K562 (cell line): ENCODE data around the gene ZNF451. TPM values are rescaled to one million over a fixed set of nuclear protein-coding genes. Genes with fewer than 3 reads are reported as not detected.

Experiments
- BMI1 ChIP-seq: fragments of 150-350 bp; IDR thresholded peaks from 2 replicates; pipeline ENCODE4 v1.6.1; 2014; ENCODE audit warnings: low read length
- CEBPG ChIP-seq, 3 experiments: fragments of 200-800 bp in 1 of 3; sonication (Bioruptor generic) in 1 of 3; sonication (generic) in 1 of 3; formaldehyde crosslinking in 1 of 3; IDR thresholded peaks in 2 of 3; conservative IDR thresholded peaks in 1 of 3; 2 replicates each; pipeline versions ENCODE4 v1.6.1 to v1.8.0; 2016 to 2022; ENCODE audit warnings: missing compliant biosample characterization in 2 of 3, missing genetic modification characterization in 2 of 3, mild to moderate bottlenecking in 1 of 3, missing genetic modification reagents in 1 of 3
- DDX20 ChIP-seq: fragments of 450-650 bp; IDR thresholded peaks from 2 replicates; pipeline ENCODE4 v1.6.1; 2016; ENCODE audit warnings: missing genetic modification characterization, low read depth, mild to moderate bottlenecking, missing compliant biosample characterization, moderate library complexity
- ETS2 ChIP-seq: IDR thresholded peaks from 2 replicates; pipeline ENCODE4 v1.6.1; 2016; ENCODE audit warnings: borderline replicate concordance, missing genetic modification characterization, mild to moderate bottlenecking, moderate library complexity, missing compliant biosample characterization; ENCODE audit not compliant: poor library complexity, severe bottlenecking
- RAD51 ChIP-seq: fragments of 450-650 bp; IDR thresholded peaks from 2 replicates; pipeline ENCODE4 v1.7.1; 2016; ENCODE audit warnings: low read depth, mild to moderate bottlenecking, borderline replicate concordance
- STAT5A ChIP-seq: IDR thresholded peaks from 2 replicates; pipeline ENCODE4 v1.6.1; 2012; ENCODE audit warnings: low read length, inconsistent platforms, borderline replicate concordance
- TCF7 ChIP-seq: sonication (generic); IDR thresholded peaks from 2 replicates; pipeline ENCODE4 v1.6.1; 2016; ENCODE audit warnings: antibody characterized with exemption, borderline replicate concordance
- ZC3H11A ChIP-seq: IDR thresholded peaks from 2 replicates; pipeline ENCODE4 v1.6.1; 2012; ENCODE audit warnings: low read depth, low read length, improper control_type of control experiment
- ZKSCAN8 ChIP-seq: fragments of 200-800 bp; sonication (Bioruptor generic); IDR thresholded peaks from 2 replicates; pipeline ENCODE4 v1.6.1; 2016; ENCODE audit warnings: missing genetic modification characterization, missing compliant biosample characterization
- ZNF253 ChIP-seq: fragments of 250-450 bp; sonication (Bioruptor Pico); conservative IDR thresholded peaks from 2 replicates; pipeline ENCODE4 v1.6.1; 2021; ENCODE audit warnings: mild to moderate bottlenecking
- ZNF561 ChIP-seq: fragments of 450-650 bp; formaldehyde crosslinking; conservative IDR thresholded peaks from 2 replicates; pipeline ENCODE4 v1.4.0; 2020; ENCODE audit warnings: mild to moderate bottlenecking, moderate library complexity
- polyA plus RNA-seq, 8 experiments: library from polyadenylated mRNA; depleted of rRNA in 4 of 8; stranded (reverse) in 5 of 8; unstranded in 3 of 8; fragments of >200 nt; fragmentation: Nextera tagmentation in 2 of 8; fragmentation: Illumina TruSeq in 1 of 8; extraction: Ambion mirVana in 2 of 8; extraction: Trizol in 1 of 8; gene quantifications; 2 replicates each; pipeline versions ENCODE4 v1.2.1 to v1.2.3, GENCODE V29; 2011 to 2014; ENCODE audit warnings: inconsistent platforms in 1 of 8, missing spikeins in 1 of 8
- total RNA-seq, 7 experiments: library from RNA; depleted of rRNA in 6 of 7; stranded (reverse); fragments of >200 nt in 6 of 7; fragmentation: Illumina TruSeq in 2 of 7; extraction: Trizol in 2 of 7; gene quantifications; 2 replicates each; pipeline versions ENCODE4 v1.2.1 to v1.2.3, GENCODE V29; 2011 to 2021; ENCODE audit warnings: low replicate concordance in 1 of 7
- TF ChIP-seq, protein P1 (sequence below), 2 experiments: fragments of 450-650 bp in 1 of 2; IDR thresholded peaks; 2 replicates each; pipeline ENCODE4 v1.6.1; 2011 to 2017; ENCODE audit warnings: low read depth in 2 of 2, antibody characterized with exemption in 1 of 2, borderline replicate concordance in 1 of 2, low read length in 1 of 2, mild to moderate bottlenecking in 1 of 2, mixed read lengths in 1 of 2; ENCODE audit not compliant: control insufficient read depth in 1 of 2
- TF ChIP-seq, protein P2 (sequence below), 2 experiments: fragments of 450-650 bp; conservative IDR thresholded peaks; 2 replicates each; pipeline ENCODE4 v1.6.1; 2017; ENCODE audit warnings: mild to moderate bottlenecking in 2 of 2, moderate library complexity in 2 of 2
- TF ChIP-seq, protein P3 (sequence below): fragments of 250-450 bp; sonication (Bioruptor Pico); IDR thresholded peaks from 2 replicates; pipeline ENCODE4 v1.4.0; 2020; ENCODE audit warnings: mild to moderate bottlenecking, moderate library complexity, borderline replicate concordance
- TF ChIP-seq, protein P4 (sequence below), 2 experiments: fragments of 200-800 bp in 1 of 2; sonication (Bioruptor generic) in 1 of 2; sonication (generic) in 1 of 2; formaldehyde crosslinking in 1 of 2; IDR thresholded peaks in 1 of 2; conservative IDR thresholded peaks in 1 of 2; 2 replicates each; pipeline versions ENCODE4 v1.5.0 to v1.6.1; 2016 to 2020; ENCODE audit warnings: missing compliant biosample characterization in 1 of 2, missing genetic modification characterization in 1 of 2, missing genetic modification reagents in 1 of 2

ZNF451 gene
- total and polyA plus RNA-seq, 9 of the 15 experiments (the other 6 are each of a cell fraction or from before 2014, with no cell fraction given), result 16.1 to 74.3 (median 38.3) TPM

DNA sequence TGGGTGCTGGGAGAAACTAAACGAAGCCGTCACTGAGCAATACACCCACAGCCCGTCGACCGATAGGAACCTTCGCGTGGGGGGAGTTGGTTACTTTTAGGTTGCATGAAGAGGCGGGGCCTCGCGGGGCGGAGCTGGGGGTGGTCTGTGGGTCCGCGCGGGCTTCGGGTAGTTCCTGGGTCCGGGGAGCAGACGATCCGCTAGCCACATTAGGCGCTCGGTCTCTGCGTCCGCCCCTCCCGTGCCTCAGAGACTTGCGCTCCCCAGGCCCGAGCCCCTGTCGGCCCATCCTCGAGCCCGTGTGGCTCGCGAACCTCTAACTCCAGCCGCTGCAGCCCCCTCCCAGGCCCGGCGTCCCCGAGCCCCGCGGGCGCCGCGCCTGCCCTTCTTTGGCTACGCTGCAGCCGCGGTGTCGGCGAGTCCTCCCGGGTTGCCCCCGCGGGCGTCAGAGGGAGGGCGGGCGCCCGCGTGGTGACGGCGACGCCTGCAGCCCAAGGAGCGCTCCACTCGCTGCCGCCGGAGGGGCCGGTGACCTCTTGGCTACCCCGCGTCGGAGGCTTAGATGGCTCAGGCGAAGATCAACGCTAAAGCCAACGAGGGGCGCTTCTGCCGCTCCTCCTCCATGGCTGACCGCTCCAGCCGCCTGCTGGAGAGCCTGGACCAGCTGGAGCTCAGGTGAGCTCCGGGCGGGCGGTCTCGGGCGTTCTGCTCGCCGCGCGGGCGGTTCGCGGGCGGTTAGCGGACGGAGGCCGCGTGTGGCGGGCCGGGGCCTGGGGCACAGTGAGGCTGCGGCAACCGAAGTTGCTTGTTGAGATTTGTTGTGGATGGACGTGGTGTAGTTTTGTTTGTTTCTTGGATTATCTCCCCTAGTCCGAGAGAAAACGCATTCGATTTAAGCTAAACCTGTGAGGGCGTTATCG lies 82.4 kb downstream of the ZNF451 start, which contains the start of gene BAG2 (continued):
- TF ChIP-seq, protein P1, sequence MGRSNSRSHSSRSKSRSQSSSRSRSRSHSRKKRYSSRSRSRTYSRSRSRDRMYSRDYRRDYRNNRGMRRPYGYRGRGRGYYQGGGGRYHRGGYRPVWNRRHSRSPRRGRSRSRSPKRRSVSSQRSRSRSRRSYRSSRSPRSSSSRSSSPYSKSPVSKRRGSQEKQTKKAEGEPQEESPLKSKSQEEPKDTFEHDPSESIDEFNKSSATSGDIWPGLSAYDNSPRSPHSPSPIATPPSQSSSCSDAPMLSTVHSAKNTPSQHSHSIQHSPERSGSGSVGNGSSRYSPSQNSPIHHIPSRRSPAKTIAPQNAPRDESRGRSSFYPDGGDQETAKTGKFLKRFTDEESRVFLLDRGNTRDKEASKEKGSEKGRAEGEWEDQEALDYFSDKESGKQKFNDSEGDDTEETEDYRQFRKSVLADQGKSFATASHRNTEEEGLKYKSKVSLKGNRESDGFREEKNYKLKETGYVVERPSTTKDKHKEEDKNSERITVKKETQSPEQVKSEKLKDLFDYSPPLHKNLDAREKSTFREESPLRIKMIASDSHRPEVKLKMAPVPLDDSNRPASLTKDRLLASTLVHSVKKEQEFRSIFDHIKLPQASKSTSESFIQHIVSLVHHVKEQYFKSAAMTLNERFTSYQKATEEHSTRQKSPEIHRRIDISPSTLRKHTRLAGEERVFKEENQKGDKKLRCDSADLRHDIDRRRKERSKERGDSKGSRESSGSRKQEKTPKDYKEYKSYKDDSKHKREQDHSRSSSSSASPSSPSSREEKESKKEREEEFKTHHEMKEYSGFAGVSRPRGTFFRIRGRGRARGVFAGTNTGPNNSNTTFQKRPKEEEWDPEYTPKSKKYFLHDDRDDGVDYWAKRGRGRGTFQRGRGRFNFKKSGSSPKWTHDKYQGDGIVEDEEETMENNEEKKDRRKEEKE (IDR thresholded peaks at IDR 0.05; ENCODE audit: borderline replicate concordance in 1 of 2, control insufficient read depth in 1 of 2, low read depth in 2 of 2, low read length in 1 of 2), result peak in 1 of 2 experiments; percentile 72; a peak in 1 of 4 replicates
- TF ChIP-seq ZC3H11A (no peak), DDX20 (no peak), ETS2 (tag) (no peak), TCF7 (0 out of 2 replicates have a peak, but pooled peaks have one; percentile 9), ZNF253 (CRISPR knock-in tag) (no peak), ZNF561 (CRISPR knock-in tag) (no peak), RAD51 (no peak), STAT5A (no peak), CEBPG (CRISPR knock-in tag; IDR thresholded peaks at IDR 0.05) (peak; percentile 82; the same call in 1 of the 2 replicates), CEBPG (tag; conservative IDR thresholded peaks at IDR 0.05 in 1 of 2, IDR thresholded peaks at IDR 0.05 in 1 of 2) (0 out of 4 replicates have a peak, but pooled peaks of 1 of the 2 experiments have one; percentile 15), BMI1 (no peak), ZKSCAN8 (CRISPR knock-in tag) (no peak)
- TF ChIP-seq, protein P2, sequence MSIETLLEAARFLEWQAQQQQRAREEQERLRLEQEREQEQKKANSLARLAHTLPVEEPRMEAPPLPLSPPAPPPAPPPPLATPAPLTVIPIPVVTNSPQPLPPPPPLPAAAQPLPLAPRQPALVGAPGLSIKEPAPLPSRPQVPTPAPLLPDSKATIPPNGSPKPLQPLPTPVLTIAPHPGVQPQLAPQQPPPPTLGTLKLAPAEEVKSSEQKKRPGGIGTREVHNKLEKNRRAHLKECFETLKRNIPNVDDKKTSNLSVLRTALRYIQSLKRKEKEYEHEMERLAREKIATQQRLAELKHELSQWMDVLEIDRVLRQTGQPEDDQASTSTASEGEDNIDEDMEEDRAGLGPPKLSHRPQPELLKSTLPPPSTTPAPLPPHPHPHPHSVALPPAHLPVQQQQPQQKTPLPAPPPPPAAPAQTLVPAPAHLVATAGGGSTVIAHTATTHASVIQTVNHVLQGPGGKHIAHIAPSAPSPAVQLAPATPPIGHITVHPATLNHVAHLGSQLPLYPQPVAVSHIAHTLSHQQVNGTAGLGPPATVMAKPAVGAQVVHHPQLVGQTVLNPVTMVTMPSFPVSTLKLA (conservative IDR thresholded peaks at IDR 0.05), result peak; percentile 53 to 83; a peak in 3 of 4 replicates
- TF ChIP-seq, protein P3, sequence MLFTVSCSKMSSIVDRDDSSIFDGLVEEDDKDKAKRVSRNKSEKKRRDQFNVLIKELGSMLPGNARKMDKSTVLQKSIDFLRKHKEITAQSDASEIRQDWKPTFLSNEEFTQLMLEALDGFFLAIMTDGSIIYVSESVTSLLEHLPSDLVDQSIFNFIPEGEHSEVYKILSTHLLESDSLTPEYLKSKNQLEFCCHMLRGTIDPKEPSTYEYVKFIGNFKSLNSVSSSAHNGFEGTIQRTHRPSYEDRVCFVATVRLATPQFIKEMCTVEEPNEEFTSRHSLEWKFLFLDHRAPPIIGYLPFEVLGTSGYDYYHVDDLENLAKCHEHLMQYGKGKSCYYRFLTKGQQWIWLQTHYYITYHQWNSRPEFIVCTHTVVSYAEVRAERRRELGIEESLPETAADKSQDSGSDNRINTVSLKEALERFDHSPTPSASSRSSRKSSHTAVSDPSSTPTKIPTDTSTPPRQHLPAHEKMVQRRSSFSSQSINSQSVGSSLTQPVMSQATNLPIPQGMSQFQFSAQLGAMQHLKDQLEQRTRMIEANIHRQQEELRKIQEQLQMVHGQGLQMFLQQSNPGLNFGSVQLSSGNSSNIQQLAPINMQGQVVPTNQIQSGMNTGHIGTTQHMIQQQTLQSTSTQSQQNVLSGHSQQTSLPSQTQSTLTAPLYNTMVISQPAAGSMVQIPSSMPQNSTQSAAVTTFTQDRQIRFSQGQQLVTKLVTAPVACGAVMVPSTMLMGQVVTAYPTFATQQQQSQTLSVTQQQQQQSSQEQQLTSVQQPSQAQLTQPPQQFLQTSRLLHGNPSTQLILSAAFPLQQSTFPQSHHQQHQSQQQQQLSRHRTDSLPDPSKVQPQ (CRISPR knock-in tag), result no peak
- TF ChIP-seq, protein P4, sequence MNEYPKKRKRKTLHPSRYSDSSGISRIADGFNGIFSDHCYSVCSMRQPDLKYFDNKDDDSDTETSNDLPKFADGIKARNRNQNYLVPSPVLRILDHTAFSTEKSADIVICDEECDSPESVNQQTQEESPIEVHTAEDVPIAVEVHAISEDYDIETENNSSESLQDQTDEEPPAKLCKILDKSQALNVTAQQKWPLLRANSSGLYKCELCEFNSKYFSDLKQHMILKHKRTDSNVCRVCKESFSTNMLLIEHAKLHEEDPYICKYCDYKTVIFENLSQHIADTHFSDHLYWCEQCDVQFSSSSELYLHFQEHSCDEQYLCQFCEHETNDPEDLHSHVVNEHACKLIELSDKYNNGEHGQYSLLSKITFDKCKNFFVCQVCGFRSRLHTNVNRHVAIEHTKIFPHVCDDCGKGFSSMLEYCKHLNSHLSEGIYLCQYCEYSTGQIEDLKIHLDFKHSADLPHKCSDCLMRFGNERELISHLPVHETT (CRISPR knock-in tag; conservative IDR thresholded peaks at IDR 0.05 in 1 of 2, IDR thresholded peaks at IDR 0.05 in 1 of 2), result peak in 1 of 2 experiments; percentile 55; a peak in 1 of 4 replicates
